H1 (cell line): ENCODE results near the gene IFNE. TPM values are rescaled to one million over a fixed set of nuclear protein-coding genes. Genes with fewer than 3 reads are reported as not detected.

Experiments used
- polyA plus RNA-seq, 7 experiments: library from polyadenylated mRNA; depleted of rRNA in 3 of 7; stranded (reverse) in 5 of 7; unstranded in 2 of 7; fragments of >200 nt in 5 of 7; fragments of 200-250 nt in 2 of 7; gene quantifications; 1 replicate in 5 of 7; 2 replicates in 1 of 7; 4 replicates in 1 of 7; pipeline versions ENCODE4 v1.2.1 to v1.2.3, GENCODE V29; 2011 to 2013; ENCODE audit warnings: missing spikeins in 2 of 7, mixed read lengths in 2 of 7
- total RNA-seq: library from RNA; stranded (reverse); fragmentation: NEBNext Ultra II Directional; extraction: Animal tissue kit (Norgen Biotek cat#: 25700); gene quantifications from 2 replicates; pipeline ENCODE4 v1.2.1, GENCODE V29; 2021
- TF ChIP-seq, protein P1 (sequence below): fragments of 300-600 bp; sonication (generic); IDR thresholded peaks from 2 replicates; pipeline ENCODE4 v1.7.1; 2012; ENCODE audit warnings: low read length, moderate library complexity, mild to moderate bottlenecking, inconsistent platforms; ENCODE audit not compliant: insufficient replicate concordance

Gene IFNE
- total and polyA plus RNA-seq, 2 of the 8 experiments (the other 6 are each of a cell fraction or from before 2014, with no cell fraction given), result 0.08 TPM; not detected in 1

DNA sequence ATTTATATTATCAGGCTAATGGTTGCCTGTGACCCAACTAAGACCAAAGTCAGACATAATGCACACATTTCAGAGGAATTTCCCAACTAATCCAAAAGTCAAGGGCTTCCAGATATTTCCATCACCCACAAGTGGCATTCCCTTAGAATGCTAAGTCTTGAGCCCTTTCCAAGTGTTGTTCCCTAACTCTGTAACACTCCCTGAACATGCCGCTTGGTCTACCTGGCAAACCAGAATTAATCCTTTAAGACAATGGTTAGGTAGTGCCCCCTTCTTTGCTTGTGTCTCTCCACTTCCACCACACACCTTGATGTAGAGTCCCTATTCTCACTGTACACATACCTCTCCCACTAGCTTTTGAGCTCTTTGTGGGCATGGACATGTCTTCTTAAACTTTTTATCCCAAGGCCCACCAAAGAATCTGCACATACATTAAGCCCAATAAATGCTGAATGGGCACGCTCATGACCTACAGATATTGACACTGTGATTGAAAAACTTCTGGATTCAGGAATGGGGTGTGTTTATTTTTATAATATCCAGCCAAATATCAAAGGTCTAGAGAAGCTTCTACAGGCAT, 37.8 kb upstream of the IFNE start (continued):
- TF ChIP-seq, protein P1, sequence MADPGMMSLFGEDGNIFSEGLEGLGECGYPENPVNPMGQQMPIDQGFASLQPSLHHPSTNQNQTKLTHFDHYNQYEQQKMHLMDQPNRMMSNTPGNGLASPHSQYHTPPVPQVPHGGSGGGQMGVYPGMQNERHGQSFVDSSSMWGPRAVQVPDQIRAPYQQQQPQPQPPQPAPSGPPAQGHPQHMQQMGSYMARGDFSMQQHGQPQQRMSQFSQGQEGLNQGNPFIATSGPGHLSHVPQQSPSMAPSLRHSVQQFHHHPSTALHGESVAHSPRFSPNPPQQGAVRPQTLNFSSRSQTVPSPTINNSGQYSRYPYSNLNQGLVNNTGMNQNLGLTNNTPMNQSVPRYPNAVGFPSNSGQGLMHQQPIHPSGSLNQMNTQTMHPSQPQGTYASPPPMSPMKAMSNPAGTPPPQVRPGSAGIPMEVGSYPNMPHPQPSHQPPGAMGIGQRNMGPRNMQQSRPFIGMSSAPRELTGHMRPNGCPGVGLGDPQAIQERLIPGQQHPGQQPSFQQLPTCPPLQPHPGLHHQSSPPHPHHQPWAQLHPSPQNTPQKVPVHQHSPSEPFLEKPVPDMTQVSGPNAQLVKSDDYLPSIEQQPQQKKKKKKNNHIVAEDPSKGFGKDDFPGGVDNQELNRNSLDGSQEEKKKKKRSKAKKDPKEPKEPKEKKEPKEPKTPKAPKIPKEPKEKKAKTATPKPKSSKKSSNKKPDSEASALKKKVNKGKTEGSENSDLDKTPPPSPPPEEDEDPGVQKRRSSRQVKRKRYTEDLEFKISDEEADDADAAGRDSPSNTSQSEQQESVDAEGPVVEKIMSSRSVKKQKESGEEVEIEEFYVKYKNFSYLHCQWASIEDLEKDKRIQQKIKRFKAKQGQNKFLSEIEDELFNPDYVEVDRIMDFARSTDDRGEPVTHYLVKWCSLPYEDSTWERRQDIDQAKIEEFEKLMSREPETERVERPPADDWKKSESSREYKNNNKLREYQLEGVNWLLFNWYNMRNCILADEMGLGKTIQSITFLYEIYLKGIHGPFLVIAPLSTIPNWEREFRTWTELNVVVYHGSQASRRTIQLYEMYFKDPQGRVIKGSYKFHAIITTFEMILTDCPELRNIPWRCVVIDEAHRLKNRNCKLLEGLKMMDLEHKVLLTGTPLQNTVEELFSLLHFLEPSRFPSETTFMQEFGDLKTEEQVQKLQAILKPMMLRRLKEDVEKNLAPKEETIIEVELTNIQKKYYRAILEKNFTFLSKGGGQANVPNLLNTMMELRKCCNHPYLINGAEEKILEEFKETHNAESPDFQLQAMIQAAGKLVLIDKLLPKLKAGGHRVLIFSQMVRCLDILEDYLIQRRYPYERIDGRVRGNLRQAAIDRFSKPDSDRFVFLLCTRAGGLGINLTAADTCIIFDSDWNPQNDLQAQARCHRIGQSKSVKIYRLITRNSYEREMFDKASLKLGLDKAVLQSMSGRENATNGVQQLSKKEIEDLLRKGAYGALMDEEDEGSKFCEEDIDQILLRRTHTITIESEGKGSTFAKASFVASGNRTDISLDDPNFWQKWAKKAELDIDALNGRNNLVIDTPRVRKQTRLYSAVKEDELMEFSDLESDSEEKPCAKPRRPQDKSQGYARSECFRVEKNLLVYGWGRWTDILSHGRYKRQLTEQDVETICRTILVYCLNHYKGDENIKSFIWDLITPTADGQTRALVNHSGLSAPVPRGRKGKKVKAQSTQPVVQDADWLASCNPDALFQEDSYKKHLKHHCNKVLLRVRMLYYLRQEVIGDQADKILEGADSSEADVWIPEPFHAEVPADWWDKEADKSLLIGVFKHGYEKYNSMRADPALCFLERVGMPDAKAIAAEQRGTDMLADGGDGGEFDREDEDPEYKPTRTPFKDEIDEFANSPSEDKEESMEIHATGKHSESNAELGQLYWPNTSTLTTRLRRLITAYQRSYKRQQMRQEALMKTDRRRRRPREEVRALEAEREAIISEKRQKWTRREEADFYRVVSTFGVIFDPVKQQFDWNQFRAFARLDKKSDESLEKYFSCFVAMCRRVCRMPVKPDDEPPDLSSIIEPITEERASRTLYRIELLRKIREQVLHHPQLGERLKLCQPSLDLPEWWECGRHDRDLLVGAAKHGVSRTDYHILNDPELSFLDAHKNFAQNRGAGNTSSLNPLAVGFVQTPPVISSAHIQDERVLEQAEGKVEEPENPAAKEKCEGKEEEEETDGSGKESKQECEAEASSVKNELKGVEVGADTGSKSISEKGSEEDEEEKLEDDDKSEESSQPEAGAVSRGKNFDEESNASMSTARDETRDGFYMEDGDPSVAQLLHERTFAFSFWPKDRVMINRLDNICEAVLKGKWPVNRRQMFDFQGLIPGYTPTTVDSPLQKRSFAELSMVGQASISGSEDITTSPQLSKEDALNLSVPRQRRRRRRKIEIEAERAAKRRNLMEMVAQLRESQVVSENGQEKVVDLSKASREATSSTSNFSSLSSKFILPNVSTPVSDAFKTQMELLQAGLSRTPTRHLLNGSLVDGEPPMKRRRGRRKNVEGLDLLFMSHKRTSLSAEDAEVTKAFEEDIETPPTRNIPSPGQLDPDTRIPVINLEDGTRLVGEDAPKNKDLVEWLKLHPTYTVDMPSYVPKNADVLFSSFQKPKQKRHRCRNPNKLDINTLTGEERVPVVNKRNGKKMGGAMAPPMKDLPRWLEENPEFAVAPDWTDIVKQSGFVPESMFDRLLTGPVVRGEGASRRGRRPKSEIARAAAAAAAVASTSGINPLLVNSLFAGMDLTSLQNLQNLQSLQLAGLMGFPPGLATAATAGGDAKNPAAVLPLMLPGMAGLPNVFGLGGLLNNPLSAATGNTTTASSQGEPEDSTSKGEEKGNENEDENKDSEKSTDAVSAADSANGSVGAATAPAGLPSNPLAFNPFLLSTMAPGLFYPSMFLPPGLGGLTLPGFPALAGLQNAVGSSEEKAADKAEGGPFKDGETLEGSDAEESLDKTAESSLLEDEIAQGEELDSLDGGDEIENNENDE, result no peak
